HepG2 (cell line): ENCODE measurements around the gene MXD1. TPM values are rescaled to one million over a fixed set of nuclear protein-coding genes. Genes with fewer than 3 reads are reported as not detected.

Source experiments
- CEBPB ChIP-seq: IDR thresholded peaks from 2 replicates; pipeline ENCODE4 v1.6.1; 2011; ENCODE audit warnings: low read depth, low read length, improper control_type of control experiment, borderline replicate concordance
- CREB1 ChIP-seq, 2 experiments: fragments of 450-650 bp in 1 of 2; IDR thresholded peaks; 2 replicates each; pipeline ENCODE4 v1.6.1; 2016 to 2017; ENCODE audit warnings: control low read depth in 1 of 2, mild to moderate bottlenecking in 1 of 2, missing compliant biosample characterization in 1 of 2, missing genetic modification characterization in 1 of 2
- FOSL1 ChIP-seq: sonication (generic); formaldehyde crosslinking; IDR thresholded peaks from 2 replicates; pipeline ENCODE4 v1.9.0; 2021; ENCODE audit warnings: missing genetic modification reagents, borderline replicate concordance
- GTF2F1 ChIP-seq: fragments of 150-350 bp; IDR thresholded peaks from 2 replicates; pipeline ENCODE4 v1.6.1; 2014; ENCODE audit warnings: low read length
- RNF2 ChIP-seq: fragments of 450-650 bp; conservative IDR thresholded peaks from 2 replicates; pipeline ENCODE4 v1.6.1; 2016; ENCODE audit warnings: low read depth
- SRF ChIP-seq: IDR thresholded peaks from 2 replicates; pipeline ENCODE4 v1.6.1; 2011; ENCODE audit warnings: mild to moderate bottlenecking, low read depth, low read length, moderate library complexity
- TRIM24 ChIP-seq: sonication (generic); formaldehyde crosslinking; IDR thresholded peaks from 2 replicates; pipeline ENCODE4 v1.8.0; 2022; ENCODE audit warnings: mild to moderate bottlenecking, missing genetic modification reagents
- ZBTB43 ChIP-seq: sonication (generic); formaldehyde crosslinking; conservative IDR thresholded peaks from 2 replicates; pipeline ENCODE4 v1.4.0; 2020; ENCODE audit warnings: missing genetic modification reagents
- ZBTB8A ChIP-seq: sonication (generic); formaldehyde crosslinking; IDR thresholded peaks from 2 replicates; pipeline ENCODE4 v1.4.0; 2020; ENCODE audit warnings: mild to moderate bottlenecking, low read depth, missing genetic modification reagents, borderline replicate concordance
- ZFP37 ChIP-seq: sonication (generic); formaldehyde crosslinking; IDR thresholded peaks from 2 replicates; pipeline ENCODE4 v1.4.0; 2020; ENCODE audit warnings: missing genetic modification reagents, borderline replicate concordance
- ZNF205 ChIP-seq: IDR thresholded peaks from 2 replicates; pipeline ENCODE4 v1.6.1; 2018; ENCODE audit warnings: missing biosample characterization, missing genetic modification reagents
- ZNF253 ChIP-seq: sonication (generic); formaldehyde crosslinking; IDR thresholded peaks from 2 replicates; pipeline ENCODE4 v1.8.0; 2022; ENCODE audit warnings: mild to moderate bottlenecking, missing genetic modification reagents, borderline replicate concordance
- ZNF407 ChIP-seq: sonication (generic); formaldehyde crosslinking; IDR thresholded peaks from one replicate; pipeline ENCODE4 v1.5.1; 2020; ENCODE audit warnings: mild to moderate bottlenecking, missing genetic modification reagents; ENCODE audit errors: not compliant biosample characterization
- ZNF619 ChIP-seq: sonication (generic); formaldehyde crosslinking; IDR thresholded peaks from 2 replicates; pipeline ENCODE4 v1.4.0; 2020; ENCODE audit warnings: mild to moderate bottlenecking, missing genetic modification reagents
- ZXDC ChIP-seq: sonication (generic); formaldehyde crosslinking; IDR thresholded peaks from 2 replicates; pipeline ENCODE4 v1.5.0; 2020; ENCODE audit warnings: mild to moderate bottlenecking, missing genetic modification reagents
- polyA plus RNA-seq, 8 experiments: library from polyadenylated mRNA; depleted of rRNA in 3 of 8; stranded (reverse) in 7 of 8; unstranded in 1 of 8; fragments of >200 nt; fragmentation: Illumina TruSeq in 4 of 8; extraction: Trizol in 4 of 8; gene quantifications; 2 replicates each; pipeline versions ENCODE4 v1.2.1 to v1.2.3, GENCODE V29; 2011 to 2016; ENCODE audit warnings: low read depth in 4 of 8, missing spikeins in 1 of 8, mixed read lengths in 1 of 8; ENCODE audit not compliant: insufficient read depth in 1 of 8
- total RNA-seq, 5 experiments: library from RNA; depleted of rRNA; stranded (reverse); fragments of >200 nt; fragmentation: Illumina TruSeq; extraction: Trizol; gene quantifications; 2 replicates each; pipeline ENCODE4 v1.2.3, GENCODE V29; 2016; ENCODE audit warnings: low read depth in 1 of 5
- TF ChIP-seq, protein P1 (sequence below): sonication (generic); formaldehyde crosslinking; IDR thresholded peaks from 2 replicates; pipeline ENCODE4 v1.8.1; 2023; ENCODE audit warnings: mild to moderate bottlenecking, missing genetic modification reagents

Gene MXD1
- total and polyA plus RNA-seq, 2 of the 13 experiments (the other 11 are each of a cell fraction or from before 2014, with no cell fraction given), result 6.4 to 14.9 TPM

GRCh38 chr2:69926849-69927515 is 12.1 kb downstream of the MXD1 start (continued):
- TF ChIP-seq ZNF407 (CRISPR knock-in tag) (no peak), ZNF253 (no peak), ZXDC (CRISPR knock-in tag) (no peak), CREB1 (IDR thresholded peaks at IDR 0.05) (0 out of 2 replicates have a peak, but pooled peaks have one; percentile 1), CREB1 (CRISPR knock-in tag; IDR thresholded peaks at IDR 0.05) (peak; percentile 63), SRF (peak; percentile 97), CEBPB (peak; percentile 100), ZBTB8A (CRISPR knock-in tag) (no peak), GTF2F1 (no peak), FOSL1 (CRISPR knock-in tag) (no peak), ZFP37 (CRISPR knock-in tag) (no peak), TRIM24 (peak; percentile 78), RNF2 (no peak), ZNF205 (CRISPR knock-in tag) (0 out of 2 replicates have a peak, but pooled peaks have one; percentile 28), ZNF619 (no peak), ZBTB43 (CRISPR knock-in tag) (no peak)
- TF ChIP-seq, protein P1, sequence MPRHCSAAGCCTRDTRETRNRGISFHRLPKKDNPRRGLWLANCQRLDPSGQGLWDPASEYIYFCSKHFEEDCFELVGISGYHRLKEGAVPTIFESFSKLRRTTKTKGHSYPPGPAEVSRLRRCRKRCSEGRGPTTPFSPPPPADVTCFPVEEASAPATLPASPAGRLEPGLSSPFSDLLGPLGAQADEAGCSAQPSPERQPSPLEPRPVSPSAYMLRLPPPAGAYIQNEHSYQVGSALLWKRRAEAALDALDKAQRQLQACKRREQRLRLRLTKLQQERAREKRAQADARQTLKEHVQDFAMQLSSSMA (CRISPR knock-in tag), result no peak
